Omental fat pad (tissue), 4 donors: ENCODE data around the gene SLF1. TPM values are rescaled to one million over a fixed set of nuclear protein-coding genes. Genes with fewer than 3 reads are reported as not detected.
"Not testable (repeated sequence)": the region's sequence is repeated elsewhere in the genome, so short reads cannot be mapped to it uniquely, and the experiment has no call there.

ENCODE experiments used
- ATAC-seq: fragments of 150-250 bp; one replicate; pipeline ENCODE4 v1.9.1; 2016; ENCODE audit warnings: mild to moderate bottlenecking, moderate library complexity; ENCODE audit not compliant: low FRiP score
- DNase-seq: peaks from one replicate; pipeline ENCODE4 v3.0.0-alpha.2; 2019; ENCODE audit warnings: low spot score
- CTCF ChIP-seq, 3 donors: fragments of 450-650 bp; IDR thresholded peaks; one replicate each; pipeline ENCODE4 v1.5.1; 2016 to 2017; ENCODE audit warnings: antibody characterized with exemption in 3 of 3, mild to moderate bottlenecking in 3 of 3, moderate library complexity in 2 of 3
- total RNA-seq, 4 donors: library from RNA; depleted of rRNA; stranded (reverse); fragments of >200 nt; gene quantifications; one replicate each; pipeline ENCODE4 v1.1.0, GENCODE V29; 2016

Gene SLF1
- total RNA-seq = 10 to 100 TPM in 1 of 4 donors, 1 to 10 TPM in 3; 3.4 to 16.2 (median 7.4) TPM

DNA sequence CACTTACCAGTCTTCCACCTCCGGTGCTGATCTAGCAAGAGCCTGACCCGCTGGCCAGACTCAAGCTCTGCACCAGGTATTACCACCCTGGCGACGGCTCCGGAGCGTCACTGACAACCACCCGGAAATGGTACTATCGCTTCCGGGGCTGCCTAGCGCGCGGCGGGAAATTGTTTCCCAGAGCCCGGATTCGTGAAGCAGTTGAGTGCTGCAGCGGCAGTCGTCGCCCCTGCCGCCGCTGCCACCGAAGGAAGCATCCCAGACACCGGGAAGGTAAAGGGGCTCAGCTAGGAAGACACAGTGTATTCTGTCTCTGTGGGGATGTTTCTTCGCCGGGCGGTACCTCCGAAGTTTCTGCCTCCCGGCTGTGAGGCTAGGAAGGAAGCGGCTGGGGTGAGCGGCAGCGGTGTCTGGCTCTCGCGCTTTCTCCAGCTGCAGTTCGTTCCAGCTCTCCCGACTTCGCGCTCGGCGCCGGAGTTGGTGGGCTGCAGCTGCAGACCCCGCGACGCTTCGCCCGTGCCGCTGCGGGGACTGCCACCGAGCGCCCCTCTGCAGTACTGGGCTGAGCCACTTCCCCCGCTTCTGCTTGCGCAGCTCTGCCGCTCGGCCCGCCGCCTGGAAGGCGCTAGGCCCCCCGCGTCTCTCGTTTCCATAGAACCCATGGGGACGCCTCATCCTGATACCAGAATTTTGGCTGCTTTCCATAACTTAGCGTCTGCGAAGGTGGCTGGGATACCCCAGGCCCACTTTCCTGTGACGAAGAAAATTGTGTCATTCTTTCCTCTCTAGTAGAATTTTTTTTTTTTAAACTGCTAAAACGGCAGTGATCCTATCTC, at the start of gene SLF1, which contains the start of gene KIAA0825:
Gene SLF1 (plus strand): TSS at position 177 of the 836 bp plus-strand sequence. CDS start 10,142 bp downstream, outside the sequence.
Gene KIAA0825 (minus strand): TSS at position 112 of the 836 bp plus-strand sequence. CDS start 81,478 bp downstream, outside the sequence.
- TF ChIP-seq CTCF (IDR thresholded peaks at IDR 0.05) = no peak
- DNase-seq = peak; percentile 65
- ATAC-seq = peak; percentile 97

DNA sequence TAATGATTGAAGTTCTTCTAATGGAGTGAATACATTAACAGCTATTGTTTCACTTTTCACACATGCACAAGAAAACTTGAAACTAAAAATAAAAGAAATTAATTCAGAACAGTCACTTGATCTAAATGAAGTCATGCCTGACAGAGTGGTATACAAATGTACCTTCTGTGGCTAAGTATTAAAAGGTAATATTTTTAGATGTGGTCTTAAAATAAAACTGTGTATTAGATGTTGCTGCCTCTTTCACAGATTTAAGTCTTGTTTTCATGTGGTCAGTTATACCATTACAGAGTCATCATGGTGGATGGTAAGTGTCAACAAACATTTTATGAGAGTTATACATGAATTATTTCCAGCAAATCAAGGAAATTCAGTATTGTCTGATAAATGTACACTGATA, 47.1 kb upstream of the SLF1 start:
- ATAC-seq (no peak), DNase-seq (no peak)
- no peak for TF ChIP-seq CTCF (IDR thresholded peaks at IDR 0.05)

- DNase-seq, ATAC-seq: not testable (repeated sequence)
Observed at GRCh38 chr5:94573349-94573748, 45.1 kb upstream of the SLF1 start.

DNA sequence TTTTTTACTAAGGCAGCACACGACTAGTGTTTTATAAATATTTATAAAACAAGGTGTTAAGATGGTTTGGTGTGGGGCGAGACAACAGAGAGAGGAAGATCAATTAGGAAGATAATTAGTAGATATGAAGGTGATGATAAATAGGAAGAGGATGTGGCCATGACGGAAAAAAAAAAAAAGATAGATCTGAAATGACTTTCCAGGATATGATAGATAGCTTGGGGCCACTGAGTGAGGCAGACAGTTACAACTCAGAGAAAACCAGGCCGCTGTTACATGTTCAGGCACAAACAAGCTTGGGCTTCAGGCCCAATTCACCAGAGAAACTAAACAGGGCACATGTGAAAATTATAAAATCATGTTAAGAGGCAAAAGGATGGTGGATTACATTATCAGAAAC, 43.3 kb upstream of the SLF1 start:
- no peak for ATAC-seq

DNA sequence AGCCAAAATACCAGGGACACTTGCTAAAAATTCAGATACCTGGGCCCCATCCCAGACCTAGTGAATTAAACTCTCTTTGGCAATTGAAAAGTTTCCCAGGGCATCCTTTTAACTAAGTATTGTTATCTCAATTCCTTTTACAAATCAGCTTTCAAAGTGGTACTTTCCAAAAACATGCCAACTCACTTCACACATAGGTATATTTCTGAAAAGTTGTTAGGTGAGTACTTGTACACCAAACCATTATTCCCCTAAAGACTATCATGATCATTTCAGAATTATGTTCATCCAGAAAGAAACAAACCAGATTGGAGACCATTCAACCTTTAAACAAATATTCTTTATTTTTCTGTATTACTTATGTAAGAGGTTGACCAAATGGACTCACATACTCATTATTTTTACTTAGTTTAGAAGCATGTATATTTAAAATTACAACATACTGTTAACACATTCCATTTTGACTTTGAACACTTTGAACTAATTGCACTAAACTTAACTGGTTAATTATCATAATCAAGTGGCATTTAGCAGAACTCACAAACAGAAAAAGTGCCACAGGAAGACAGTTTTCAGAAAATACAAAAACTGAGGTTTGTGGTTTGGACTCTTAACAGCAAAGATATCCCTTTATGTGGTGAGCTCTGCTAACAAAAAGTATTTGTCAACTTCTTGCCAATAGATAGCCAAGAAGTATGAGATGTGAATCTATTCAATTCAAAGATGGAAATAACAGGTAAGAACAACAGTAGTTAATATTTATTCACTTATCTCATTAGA, 40.8 kb upstream of the SLF1 start:
- DNase-seq (no peak), ATAC-seq (no peak)
- TF ChIP-seq CTCF (IDR thresholded peaks at IDR 0.05) = no peak

More for the DNA sequence above, 43.3 kb upstream of the SLF1 start:
- TF ChIP-seq CTCF (IDR thresholded peaks at IDR 0.05) = no peak
- no peak for DNase-seq

DNA sequence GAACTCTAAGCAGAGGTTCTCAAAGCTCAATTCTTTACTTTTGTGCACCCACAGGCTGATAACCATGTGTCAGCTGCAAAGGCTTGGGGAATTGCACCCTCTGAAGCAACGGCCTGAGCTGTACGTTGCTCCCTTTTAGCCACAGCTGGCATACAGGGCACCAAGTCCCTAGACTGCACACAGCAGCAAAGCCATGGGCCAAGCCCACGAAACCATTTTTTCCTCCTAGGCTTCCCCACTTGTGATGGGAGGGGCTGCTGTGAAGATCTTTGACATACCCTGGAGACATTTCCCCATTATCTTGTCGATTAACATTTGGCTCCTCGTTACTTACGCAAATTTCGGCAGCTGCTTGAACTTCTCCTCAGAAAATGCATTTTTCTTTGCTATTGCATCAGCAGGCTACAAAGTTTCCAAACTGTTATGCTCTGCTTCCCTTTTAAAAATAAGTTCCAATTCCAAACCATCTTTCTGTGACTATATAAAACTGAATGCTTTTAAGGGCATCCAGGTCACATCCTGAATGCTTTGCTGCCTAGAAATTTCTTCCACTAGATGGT, 23.1 kb upstream of the SLF1 start:
- DNase-seq = no peak
- no peak for ATAC-seq
- no peak for TF ChIP-seq CTCF (IDR thresholded peaks at IDR 0.05)

GRCh38 chr5:94613583-94613982, 4.9 kb upstream of the SLF1 start:
- TF ChIP-seq CTCF (IDR thresholded peaks at IDR 0.05) = no peak
- DNase-seq (no peak), ATAC-seq (no peak)
